MCF 10A (cell line): ENCODE measurements around the gene CETN2. TPM values are rescaled to one million over a fixed set of nuclear protein-coding genes. Genes with fewer than 3 reads are reported as not detected.

ENCODE experiments used
- BruUV-seq: library from RNA; stranded (reverse); fragments of 400-500 nt; replicated peaks from 2 replicates; lab custom pipeline; 2021; lab: Mats Ljungman, UMichigan
- CTCF ChIA-PET: fragments of 300-600 bp; sonication (Branson Sonifier 250); formaldehyde crosslinking; extraction: SDS; loops from one replicate; lab custom pipeline; 2021; ENCODE audit warnings: antibody characterized with exemption, inconsistent platforms; lab: Yijun Ruan, JAX
- POLR2A ChIA-PET: fragments of 300-600, 350-650 bp; sonication (Branson Sonifier 250); formaldehyde crosslinking; extraction: SDS; loops from one replicate; lab custom pipeline; 2020; ENCODE audit warnings: antibody characterized with exemption, inconsistent platforms; lab: Yijun Ruan, JAX
- DNase-seq: peaks from one replicate; pipeline ENCODE4 v3.0.0-alpha.2; 2018; ENCODE audit not compliant: unreplicated experiment
- H3K27ac Mint-ChIP-seq: one replicate; pipeline ENCODE4 v1.8.0; 2022; ENCODE audit warnings: mild to moderate bottlenecking, low read depth, mixed read lengths; ENCODE audit not compliant: unreplicated experiment
- H3K27me3 Mint-ChIP-seq: one replicate; pipeline ENCODE4 v1.8.0; 2022; ENCODE audit warnings: mixed read lengths; ENCODE audit not compliant: insufficient read depth, unreplicated experiment
- H3K36me3 Mint-ChIP-seq: one replicate; pipeline ENCODE4 v1.8.0; 2022; ENCODE audit warnings: mild to moderate bottlenecking, moderate library complexity, mixed read lengths; ENCODE audit not compliant: insufficient read depth, unreplicated experiment
- H3K4me1 Mint-ChIP-seq: one replicate; pipeline ENCODE4 v1.8.0; 2022; ENCODE audit warnings: mixed read lengths; ENCODE audit not compliant: insufficient read depth, unreplicated experiment
- H3K4me3 Mint-ChIP-seq: one replicate; pipeline ENCODE4 v1.8.0; 2022; ENCODE audit warnings: mild to moderate bottlenecking, moderate library complexity, mixed read lengths; ENCODE audit not compliant: unreplicated experiment
- H3K9me3 Mint-ChIP-seq: one replicate; pipeline ENCODE4 v1.8.0; 2022; ENCODE audit warnings: mixed read lengths; ENCODE audit not compliant: unreplicated experiment
- intact Hi-C: fragments of 100-400 bp; cut with micrococcal nuclease; formaldehyde crosslinking; loops from 2 replicates; pipeline ENCODE4 v1.14.1; 2022
- total RNA-seq: library from RNA; stranded (reverse); gene quantifications from 2 replicates; pipeline ENCODE4 v1.2.3, GENCODE V29; 2022
- TF ChIP-seq, protein P1 (sequence below): fragments of 200-600 bp; IDR thresholded peaks from one replicate; pipeline ENCODE4 v1.8.0; 2022; ENCODE audit warnings: antibody characterized with exemption, mild to moderate bottlenecking; ENCODE audit not compliant: unreplicated experiment

CETN2 gene
- total RNA-seq, 1 experiment from 2014 or later, result 22.5 TPM

DNA sequence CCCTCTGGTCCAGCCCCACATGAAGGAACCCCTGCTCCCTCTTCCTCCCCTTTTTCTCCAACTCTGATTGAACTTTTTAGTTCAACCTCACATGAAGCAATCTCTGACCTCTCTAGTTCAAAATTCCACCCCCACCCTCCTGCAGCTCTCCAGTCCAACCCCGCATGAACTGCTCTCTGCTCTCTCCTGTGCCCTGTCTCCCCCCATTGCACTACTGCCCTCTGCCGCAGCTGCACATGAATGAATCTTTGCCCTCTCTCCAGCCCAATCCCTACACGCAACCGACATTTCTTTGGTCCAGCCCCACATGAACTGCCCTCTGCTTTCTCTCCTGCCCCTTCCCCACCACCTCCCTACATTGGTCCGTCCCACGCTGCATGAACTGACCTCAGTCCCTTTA, 6.9 kb downstream of the CETN2 start:
- H3K27ac Mint-ChIP-seq, result no peak overlapping the region
- DNase-seq, result no peak
- peaks cover 4% of the 10 kb centered on the region for H3K4me1 Mint-ChIP-seq
- no TSS peak for BruUV-seq
- H3K4me3 Mint-ChIP-seq, result no peak overlapping the region
- intact Hi-C loops, result no loop called here
- TF ChIP-seq, protein P1, sequence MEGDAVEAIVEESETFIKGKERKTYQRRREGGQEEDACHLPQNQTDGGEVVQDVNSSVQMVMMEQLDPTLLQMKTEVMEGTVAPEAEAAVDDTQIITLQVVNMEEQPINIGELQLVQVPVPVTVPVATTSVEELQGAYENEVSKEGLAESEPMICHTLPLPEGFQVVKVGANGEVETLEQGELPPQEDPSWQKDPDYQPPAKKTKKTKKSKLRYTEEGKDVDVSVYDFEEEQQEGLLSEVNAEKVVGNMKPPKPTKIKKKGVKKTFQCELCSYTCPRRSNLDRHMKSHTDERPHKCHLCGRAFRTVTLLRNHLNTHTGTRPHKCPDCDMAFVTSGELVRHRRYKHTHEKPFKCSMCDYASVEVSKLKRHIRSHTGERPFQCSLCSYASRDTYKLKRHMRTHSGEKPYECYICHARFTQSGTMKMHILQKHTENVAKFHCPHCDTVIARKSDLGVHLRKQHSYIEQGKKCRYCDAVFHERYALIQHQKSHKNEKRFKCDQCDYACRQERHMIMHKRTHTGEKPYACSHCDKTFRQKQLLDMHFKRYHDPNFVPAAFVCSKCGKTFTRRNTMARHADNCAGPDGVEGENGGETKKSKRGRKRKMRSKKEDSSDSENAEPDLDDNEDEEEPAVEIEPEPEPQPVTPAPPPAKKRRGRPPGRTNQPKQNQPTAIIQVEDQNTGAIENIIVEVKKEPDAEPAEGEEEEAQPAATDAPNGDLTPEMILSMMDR, result no peak
- H3K9me3 Mint-ChIP-seq, result no peaks in the 10 kb centered on the region
- H3K36me3 Mint-ChIP-seq, result peaks cover 11% of the 10 kb centered on the region
- ChIA-PET CTCF (no interaction called here), POLR2A (no interaction called here)
- H3K27me3 Mint-ChIP-seq, result no peaks in the 10 kb centered on the region

DNA sequence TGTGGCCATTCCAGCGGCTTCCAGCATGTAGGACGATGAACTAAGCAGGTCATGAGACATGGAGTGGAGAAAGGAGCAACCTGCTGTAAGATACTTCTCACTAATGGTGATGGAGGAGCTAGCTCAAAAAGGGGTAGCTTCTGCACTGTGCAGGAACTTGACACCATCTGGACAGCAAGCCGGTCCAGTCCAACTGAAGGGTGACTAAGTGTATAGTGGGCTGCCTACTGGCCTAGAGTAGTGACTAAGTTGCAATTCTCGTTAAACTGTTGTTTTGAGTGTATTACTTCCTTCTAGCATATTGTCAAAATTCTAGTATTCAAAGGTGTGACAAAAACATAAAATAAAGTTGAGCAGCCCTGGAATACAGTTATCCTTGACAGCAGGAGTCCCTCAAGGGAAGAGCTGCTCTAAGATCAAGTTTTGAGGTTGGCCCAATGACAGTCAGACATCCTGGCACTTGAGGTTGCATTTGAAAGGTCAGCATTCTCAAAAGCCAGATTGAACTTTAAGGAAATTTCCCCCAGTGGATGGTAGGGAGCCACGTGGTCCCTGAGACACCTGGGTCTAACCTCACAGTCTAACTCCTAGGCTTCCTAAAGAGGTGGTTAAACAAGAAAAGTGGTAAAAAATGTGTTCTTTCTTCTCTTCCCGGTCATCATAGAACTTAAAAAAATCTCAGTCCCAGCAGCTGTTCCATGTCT, 8.0 kb downstream of the CETN2 start:
- Mint-ChIP-seq H3K9me3 (no peaks in the 10 kb centered on the region), H3K27me3 (no peaks in the 10 kb centered on the region), H3K4me1 (peaks cover 4% of the 10 kb centered on the region), H3K27ac (no peak overlapping the region), H3K4me3 (no peak overlapping the region), H3K36me3 (peaks cover 2% of the 10 kb centered on the region)
- POLR2A ChIA-PET, result interaction anchor here (2.2 kb wide), 1 partner anchor 8 kb away, joined by 12 read pairs; the partner anchor contains the start of genes CETN2 and NSDHL
- CTCF ChIA-PET, result interaction anchor here (0.6 to 4.7 kb wide), 10 partner anchors 9 to 1672 kb away, joined by 3 to 38 read pairs (median 4); partner anchors contain the start of genes CETN2 and NSDHL
- no peak for DNase-seq
- no TSS peak for BruUV-seq
- intact Hi-C loops, result no loop called here
- TF ChIP-seq, protein P1, result no peak

DNA sequence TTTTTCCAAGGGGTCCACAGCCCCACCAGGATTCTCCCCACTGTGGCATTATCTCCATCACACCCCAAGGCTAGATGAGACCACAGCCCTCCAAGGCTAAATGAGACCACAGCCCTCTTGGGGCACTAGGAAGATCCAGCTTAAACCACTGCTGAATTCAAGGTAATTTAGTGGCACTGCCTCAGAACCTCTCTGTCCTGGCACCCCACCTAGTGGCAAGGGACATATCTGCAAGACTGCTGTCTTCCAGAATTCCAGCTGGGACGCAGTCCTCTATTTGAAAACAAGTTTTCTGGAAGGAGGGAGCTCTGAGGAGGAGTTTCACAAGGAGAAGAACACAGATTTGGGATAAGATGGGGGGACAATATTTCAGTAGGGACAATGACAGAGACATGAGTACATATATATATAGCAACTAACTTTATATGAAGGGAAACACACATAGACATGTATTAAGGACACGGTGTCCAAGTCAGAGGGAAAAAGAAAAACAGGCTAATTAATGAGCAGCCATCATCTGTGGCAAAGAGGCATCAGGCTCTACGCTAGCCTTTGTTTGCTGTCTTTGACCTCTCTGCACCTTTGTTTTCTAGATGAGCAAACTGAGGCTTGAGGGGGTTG, 9.3 kb downstream of the CETN2 start:
- peaks cover 4% of the 10 kb centered on the region for H3K4me1 Mint-ChIP-seq
- intact Hi-C loops, result no loop called here
- DNase-seq, result peak; percentile 54
- no TSS peak for BruUV-seq
- ChIA-PET POLR2A (interaction anchor here (0.6 to 2.2 kb wide), 4 partner anchors 9 to 1460 kb away, joined by 3 to 12 read pairs (median 4); partner anchors contain the start of genes CETN2 and NSDHL), CTCF (interaction anchor here (0.6 to 4.7 kb wide), 21 partner anchors 9 to 1670 kb away, joined by 3 to 38 read pairs (median 4); partner anchors contain the start of genes CETN2 and NSDHL)
- H3K9me3 Mint-ChIP-seq, result no peaks in the 10 kb centered on the region
- no peak overlapping the region for H3K27ac Mint-ChIP-seq
- no peaks in the 10 kb centered on the region for H3K27me3 Mint-ChIP-seq
- no peaks in the 10 kb centered on the region for H3K36me3 Mint-ChIP-seq
- TF ChIP-seq, protein P1, result peak; percentile 45
- H3K4me3 Mint-ChIP-seq, result no peak overlapping the region

DNA sequence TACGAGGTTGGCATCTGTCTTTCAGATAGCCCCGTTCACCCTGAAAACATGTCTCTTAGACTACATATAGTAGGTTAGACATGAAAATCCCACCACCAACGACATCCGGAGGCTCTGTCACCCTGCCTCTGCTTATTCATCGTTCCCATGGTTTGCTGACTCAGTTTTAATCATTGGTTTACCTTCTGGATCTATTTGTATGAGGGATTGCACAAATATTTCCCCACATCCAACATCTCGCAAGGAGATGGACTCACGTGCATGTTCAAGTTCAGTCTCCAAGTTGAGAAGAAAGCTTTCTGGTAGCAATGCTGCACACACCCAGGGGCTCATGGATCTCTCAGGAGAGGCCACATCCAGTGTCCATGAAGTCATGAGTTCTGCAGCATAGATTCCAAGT, 10.8 kb downstream of the CETN2 start:
- POLR2A ChIA-PET, result no interaction called here
- CTCF ChIA-PET, result interaction anchor here (0.7 to 4.7 kb wide), 6 partner anchors 7 to 1068 kb away, joined by 3 to 38 read pairs (median 9); no protein-coding TSS in a partner anchor
- intact Hi-C loops, result no loop called here
- no TSS peak for BruUV-seq
- Mint-ChIP-seq H3K27me3 (no peaks in the 10 kb centered on the region), H3K4me3 (no peak overlapping the region), H3K9me3 (no peaks in the 10 kb centered on the region), H3K27ac (no peak overlapping the region), H3K36me3 (no peaks in the 10 kb centered on the region), H3K4me1 (peaks cover 4% of the 10 kb centered on the region)
- TF ChIP-seq, protein P1, result no peak
- DNase-seq, result peak; percentile 12
